RWPE1 (cell line): ENCODE measurements around the gene SOX13.
A peak's percentile ranks its signal among the peaks of the same experiment; 100 is the strongest.

Experiments used
- CTCF ChIA-PET: fragments of 350-600 bp; sonication (Branson Sonifier 250); formaldehyde crosslinking; extraction: SDS; loops from one replicate; lab custom pipeline; 2021; lab: Yijun Ruan, JAX
- POLR2A ChIA-PET: fragments of 400-600 bp; formaldehyde crosslinking; extraction: SDS; loops from one replicate; lab custom pipeline; 2020; ENCODE audit warnings: antibody characterized with exemption; ENCODE audit not compliant: low non-redundant PET; lab: Yijun Ruan, JAX
- DNase-seq: peaks from one replicate; pipeline ENCODE4 v3.0.0; 2012; ENCODE audit warnings: low spot score
- H3K27ac ChIP-seq: fragments of 450-650 bp; 2 replicates; pipeline ENCODE4 v1.5.1; 2017
- CTCF ChIP-seq: fragments of 450-650 bp; conservative IDR thresholded peaks from 2 replicates; pipeline ENCODE4 v1.5.1; 2017; ENCODE audit warnings: low read depth, mild to moderate bottlenecking

Gene SOX13

GRCh38 chr1:204107892-204108291 lies 35.0 kb downstream of the SOX13 start:
- POLR2A ChIA-PET: no interaction called here
- no peak overlapping the region for H3K27ac ChIP-seq
- DNase-seq: no peak
- no peak for TF ChIP-seq CTCF
- CTCF ChIA-PET: interaction anchor here (0.6 to 2.0 kb wide), 3 partner anchors 21 to 1599 kb away, joined by 3 to 7 read pairs (median 3); no protein-coding TSS in a partner anchor

GRCh38 chr1:204108312-204109141 lies 35.6 kb downstream of the SOX13 start:
- H3K27ac ChIP-seq: peak overlapping the region; percentile 13
- ChIA-PET POLR2A (no interaction called here), CTCF (interaction anchor here (1.2 to 2.0 kb wide), 2 partner anchors 20 to 237 kb away, joined by 3 to 7 read pairs; no protein-coding TSS in a partner anchor)
- no peak for DNase-seq
- TF ChIP-seq CTCF: no peak

GRCh38 chr1:204110894-204111633 lies 38.1 kb downstream of the SOX13 start:
- no peak for TF ChIP-seq CTCF
- DNase-seq: no peak
- CTCF ChIA-PET: interaction anchor here (0.6 to 8.2 kb wide), 6 partner anchors 9 to 252 kb away, joined by 3 to 56 read pairs (median 4); no protein-coding TSS in a partner anchor
- POLR2A ChIA-PET: no interaction called here
- H3K27ac ChIP-seq: no peak overlapping the region

DNA sequence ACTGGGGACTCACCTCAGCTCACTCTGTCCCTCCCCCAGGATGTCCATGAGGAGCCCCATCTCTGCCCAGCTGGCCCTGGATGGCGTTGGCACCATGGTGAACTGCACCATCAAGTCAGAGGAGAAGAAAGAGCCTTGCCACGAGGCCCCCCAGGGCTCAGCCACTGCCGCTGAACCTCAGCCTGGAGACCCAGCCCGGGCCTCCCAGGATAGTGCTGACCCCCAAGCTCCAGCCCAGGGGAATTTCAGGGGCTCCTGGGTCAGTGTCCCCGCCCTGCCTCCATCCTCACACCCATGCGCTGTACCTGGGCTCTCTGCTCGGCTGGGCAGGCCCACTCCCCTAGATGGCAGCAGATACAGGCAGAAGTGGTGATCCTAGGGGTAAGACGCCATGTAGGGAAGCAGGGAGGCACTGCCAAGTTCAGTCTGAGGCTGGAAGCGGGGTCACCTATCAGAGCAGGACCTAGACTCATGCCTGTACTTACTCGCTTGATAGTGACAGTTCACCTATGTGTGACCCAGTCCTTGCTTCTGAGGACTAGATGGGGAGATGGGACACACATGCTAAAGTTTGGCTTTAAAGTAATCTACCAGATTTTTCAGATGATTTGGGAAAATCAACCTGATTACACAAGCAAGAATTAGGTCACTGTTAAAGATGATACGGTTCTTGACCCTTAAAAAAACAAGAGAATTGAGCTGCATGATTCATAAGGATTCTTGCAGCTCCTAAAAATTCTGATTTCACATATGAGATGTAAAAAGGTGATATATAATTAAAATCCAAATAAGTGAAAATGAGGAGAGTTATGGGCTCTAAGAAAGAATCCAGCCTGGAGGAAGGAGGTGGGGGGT lies 40.2 kb downstream of the SOX13 start:
- no peak for TF ChIP-seq CTCF
- CTCF ChIA-PET: interaction anchor here (0.7 to 8.2 kb wide), 2 partner anchors 16 to 249 kb away, joined by 3 to 56 read pairs; no protein-coding TSS in a partner anchor
- POLR2A ChIA-PET: no interaction called here

GRCh38 chr1:204113896-204114295 lies 41.0 kb downstream of the SOX13 start:
- POLR2A ChIA-PET: no interaction called here
- CTCF ChIA-PET: interaction anchor here (0.6 to 8.2 kb wide), 3 partner anchors 15 to 250 kb away, joined by 3 to 56 read pairs (median 3); no protein-coding TSS in a partner anchor
- DNase-seq: no peak
- no peak for TF ChIP-seq CTCF
- no peak overlapping the region for H3K27ac ChIP-seq

More for the DNA sequence above, 40.2 kb downstream of the SOX13 start:
- no peak overlapping the region for H3K27ac ChIP-seq
- DNase-seq: no peak

DNA sequence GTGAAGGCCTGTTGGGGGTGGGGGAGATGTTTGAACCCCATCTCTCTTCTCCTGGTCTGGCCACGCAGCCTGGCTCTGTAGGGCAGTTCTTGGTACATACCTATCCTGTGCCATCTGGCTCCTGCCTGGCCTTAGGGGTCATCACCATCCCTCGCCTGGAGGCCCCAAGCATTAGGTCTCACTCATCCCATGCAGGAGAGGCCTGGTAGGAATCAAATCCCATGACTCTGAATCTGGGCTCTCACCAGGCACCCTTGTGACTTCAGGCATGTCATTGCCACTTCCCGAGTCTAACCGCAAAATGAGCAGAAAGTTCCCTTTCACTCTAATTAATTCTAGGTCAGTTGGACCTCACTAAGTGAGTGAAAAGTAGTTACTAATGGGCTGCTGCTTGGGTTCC lies 41.7 kb downstream of the SOX13 start:
- ChIA-PET POLR2A (no interaction called here), CTCF (interaction anchor here (0.6 to 8.2 kb wide), 2 partner anchors 14 to 38 kb away, joined by 3 to 56 read pairs; no protein-coding TSS in a partner anchor)
- no peak for TF ChIP-seq CTCF
- no peak for DNase-seq
- no peak overlapping the region for H3K27ac ChIP-seq
